ENCODE results near the gene MYBPC2.

DNA sequence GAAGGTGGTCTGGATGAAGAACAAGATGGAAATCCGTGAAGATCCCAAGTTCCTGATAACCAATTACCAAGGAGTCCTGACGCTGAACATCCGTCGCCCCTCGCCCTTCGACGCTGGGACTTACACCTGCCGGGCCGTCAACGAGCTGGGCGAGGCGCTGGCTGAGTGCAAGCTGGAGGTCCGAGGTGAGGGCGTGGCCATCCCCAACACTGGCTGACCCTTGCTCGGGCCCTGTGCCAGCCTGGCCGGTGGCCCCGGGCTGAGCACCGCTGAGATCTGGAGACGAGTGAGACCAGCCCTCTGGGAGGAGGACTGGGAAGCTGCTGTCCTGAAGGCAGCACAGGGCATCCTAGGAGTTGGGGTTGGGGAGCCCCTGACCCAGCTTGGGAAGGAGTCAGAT, 31.7 kb downstream of the MYBPC2 start:
- TF ChIP-seq CTCF (IDR thresholded peaks at IDR 0.05) (no peak), EZH2 (IDR thresholded peaks at IDR 0.05; ENCODE audit: borderline replicate concordance, insufficient read depth, low read depth, low read length, poor library complexity, severe bottlenecking) (no peak)

All from B cell (primary cell).